ENCODE measurements around the gene POLR2I. TPM values are rescaled to one million over a fixed set of nuclear protein-coding genes. Genes with fewer than 3 reads are reported as not detected.

Gene POLR2I
- total RNA-seq, 1 experiment from 2014 or later = 174 TPM

- Histone ChIP-seq H3K27ac (ENCODE audit: low read length) (no peak overlapping the region), H3K4me1 (ENCODE audit: control insufficient read depth, insufficient read depth, low read length) (peaks cover 7% of the 10 kb centered on the region; the same call in 1 of the 2 replicates), H3K36me3 (ENCODE audit: control insufficient read depth, insufficient read depth, low read length) (peaks cover 29% of the 10 kb centered on the region; the same call in 1 of the 2 replicates), H3K9me3 (ENCODE audit: control insufficient read depth, insufficient read depth, low read depth, low read length) (no peaks in the 10 kb centered on the region), H3K27me3 (ENCODE audit: control insufficient read depth, insufficient read depth, low read length) (no peaks in the 10 kb centered on the region), H3K4me3 (ENCODE audit: low read depth in 2 of 2, low read length in 2 of 2) (no peak overlapping the region)
- TF ChIP-seq CTCF (IDR thresholded peaks at IDR 0.05) = no peak
- no peak for TF ChIP-seq REST (IDR thresholded peaks at IDR 0.05; ENCODE audit: insufficient read depth in 1 of 2, low read depth in 2 of 2, low read length in 1 of 2)
- no peak for TF ChIP-seq SIN3A (IDR thresholded peaks at IDR 0.05; ENCODE audit: borderline replicate concordance, insufficient read depth, low read depth, low read length)
- TF ChIP-seq TCF7L2 (IDR thresholded peaks at IDR 0.05; ENCODE audit: low read depth, low read length) = no peak
- no peak for TF ChIP-seq POLR2AphosphoS5 (IDR thresholded peaks at IDR 0.05; ENCODE audit: low read depth, low read length)
- ChIA-PET CTCF (no interaction called here), POLR2A (interaction anchor here (0.5 kb wide), 1 partner anchor 13 kb away, joined by 6 read pairs; no protein-coding TSS in a partner anchor)
- in situ Hi-C loops (cut with HindIII; ENCODE audit: low pct_unique_long_range_greater_than_20kb, low sequenced_read_pairs) = no loop called here
- no TSS peak for BruUV-seq (replicated peaks)
- no peak for ATAC-seq
- intact Hi-C loops (cut with micrococcal nuclease; ENCODE audit: unreplicated experiment) = no loop called here
- no peak for DNase-seq (ENCODE audit: low read depth, low spot score)
Observed at GRCh38 chr19:36067681-36068080, 47.0 kb downstream of the POLR2I start.

GRCh38 chr19:36064826-36065225 is 49.8 kb downstream of the POLR2I start:
- in situ Hi-C loops (cut with HindIII; ENCODE audit: low pct_unique_long_range_greater_than_20kb, low sequenced_read_pairs) (no loop called here), intact Hi-C loops (cut with micrococcal nuclease; ENCODE audit: unreplicated experiment) (no loop called here)
- Histone ChIP-seq H3K36me3 (ENCODE audit: control insufficient read depth, insufficient read depth, low read length) (peaks cover 21% of the 10 kb centered on the region), H3K27me3 (ENCODE audit: control insufficient read depth, insufficient read depth, low read length) (no peaks in the 10 kb centered on the region), H3K4me1 (ENCODE audit: control insufficient read depth, insufficient read depth, low read length) (no peaks in the 10 kb centered on the region), H3K4me3 (ENCODE audit: low read depth in 2 of 2, low read length in 2 of 2) (no peak overlapping the region), H3K27ac (ENCODE audit: low read length) (no peak overlapping the region), H3K9me3 (ENCODE audit: control insufficient read depth, insufficient read depth, low read depth, low read length) (no peaks in the 10 kb centered on the region)
- POLR2A ChIA-PET = no interaction called here
- CTCF ChIA-PET = no interaction called here
- no TSS peak for BruUV-seq (replicated peaks)
- TF ChIP-seq TCF7L2 (IDR thresholded peaks at IDR 0.05; ENCODE audit: low read depth, low read length) (no peak), SIN3A (IDR thresholded peaks at IDR 0.05; ENCODE audit: borderline replicate concordance, insufficient read depth, low read depth, low read length) (no peak), REST (IDR thresholded peaks at IDR 0.05; ENCODE audit: insufficient read depth in 1 of 2, low read depth in 2 of 2, low read length in 1 of 2) (no peak), POLR2AphosphoS5 (IDR thresholded peaks at IDR 0.05; ENCODE audit: low read depth, low read length) (no peak), CTCF (IDR thresholded peaks at IDR 0.05) (no peak)
- DNase-seq (ENCODE audit: low read depth, low spot score) (no peak), ATAC-seq (no peak)
